Prostate gland (tissue), 2 donors: Measurements from ENCODE around the gene TBATA. TPM values are rescaled to one million over a fixed set of nuclear protein-coding genes. Genes with fewer than 3 reads are reported as not detected.

Source experiments
- DNase-seq: peaks from one replicate; pipeline ENCODE4 v3.0.0-alpha.2; 2019; ENCODE audit warnings: low spot score
- H3K27ac ChIP-seq, 2 donors: fragments of 200-600 bp; sonication (generic); 2 replicates each; pipeline ENCODE4 v1.5.1; 2017 to 2019
- H3K27me3 ChIP-seq: fragments of 200-600 bp; sonication (generic); replicated peaks from 2 replicates; pipeline ENCODE4 v1.5.1; 2019; ENCODE audit not compliant: insufficient read depth
- H3K36me3 ChIP-seq, 2 donors: fragments of 200-600 bp; sonication (generic); 1 replicate in 1 of 2; 2 replicates in 1 of 2; pipeline versions ENCODE4 v1.5.1 to v1.8.1; 2017 to 2019
- H3K4me1 ChIP-seq: fragments of 200-600 bp; sonication (generic); replicated peaks from 2 replicates; pipeline ENCODE4 v1.5.1; 2019
- H3K4me3 ChIP-seq, 2 donors: fragments of 200-600 bp; sonication (generic); 2 replicates each; pipeline ENCODE4 v1.5.1; 2017 to 2019
- H3K9me3 ChIP-seq: fragments of 200-600 bp; sonication (generic); 2 replicates; pipeline ENCODE4 v1.5.1; 2017
- CTCF ChIP-seq, 4 experiments: fragments of 200-600 bp in 2 of 4; fragments of 450-650 bp in 2 of 4; sonication (generic) in 2 of 4; IDR thresholded peaks; 1 replicate in 3 of 4; 2 replicates in 1 of 4; pipeline ENCODE4 v1.5.1; 2016 to 2019; ENCODE audit warnings: antibody characterized with exemption in 4 of 4, mild to moderate bottlenecking in 2 of 4, moderate library complexity in 2 of 4
- POLR2A ChIP-seq: fragments of 450-650 bp; IDR thresholded peaks from one replicate; pipeline ENCODE4 v1.6.1; 2016; ENCODE audit warnings: antibody characterized with exemption, mild to moderate bottlenecking
- POLR2AphosphoS5 ChIP-seq: sonication (generic); formaldehyde crosslinking; IDR thresholded peaks from one replicate; pipeline ENCODE4 v1.6.1; 2017; ENCODE audit warnings: antibody characterized with exemption
- WGBS: methylation state at CpG from one replicate; pipeline ENCODE4 v1.1.5; 2018; 5-methylcytosine and 5-hydroxymethylcytosine counted together
- intact Hi-C: fragments of 100-400 bp; cut with DNase I; formaldehyde crosslinking; loops from one replicate; pipeline ENCODE4 v1.14.2; 2022
- total RNA-seq, 2 donors: library from RNA; depleted of rRNA; stranded (reverse); fragments of >200 nt; gene quantifications; one replicate each; pipeline ENCODE4 v1.1.0, GENCODE V29; 2016

The TBATA gene
- total RNA-seq, 2 donors from 2014 or later: 0.57 TPM; not detected in 1

- no peaks in the 10 kb centered on the region for H3K9me3 ChIP-seq
- no peaks in the 10 kb centered on the region for H3K27me3 ChIP-seq
Measured at GRCh38 chr10:70782746-70783680, 2.2 kb downstream of the TBATA start.

GRCh38 chr10:70782086-70782745 lies 3.0 kb downstream of the TBATA start:
- Histone ChIP-seq H3K27ac (no peak overlapping the region), H3K4me1 (no peaks in the 10 kb centered on the region), H3K4me3 (no peak overlapping the region), H3K27me3 (no peaks in the 10 kb centered on the region), H3K9me3 (no peaks in the 10 kb centered on the region), H3K36me3 (no peaks in the 10 kb centered on the region)
- no peak for DNase-seq
- intact Hi-C loops: no loop called here
- WGBS: 74% methylated on average over 4 of the region's 4 CpGs
- TF ChIP-seq POLR2A (no peak), CTCF (IDR thresholded peaks at IDR 0.05) (no peak), POLR2AphosphoS5 (no peak)

More at GRCh38 chr10:70782746-70783680, 2.2 kb downstream of the TBATA start:
- WGBS: 84% methylated on average over 11 of the region's 11 CpGs
- H3K36me3 ChIP-seq: no peaks in the 10 kb centered on the region
- no peak overlapping the region for H3K4me3 ChIP-seq
- intact Hi-C loops: no loop called here
- TF ChIP-seq POLR2AphosphoS5 (no peak), POLR2A (no peak), CTCF (IDR thresholded peaks at IDR 0.05) (no peak)
- no peak overlapping the region for H3K27ac ChIP-seq
- H3K4me1 ChIP-seq: no peaks in the 10 kb centered on the region
- no peak for DNase-seq

GRCh38 chr10:70781461-70782051 lies 3.6 kb downstream of the TBATA start:
- TF ChIP-seq POLR2AphosphoS5 (no peak), POLR2A (no peak), CTCF (IDR thresholded peaks at IDR 0.05) (no peak)
- WGBS: 93% methylated on average over 8 of the region's 8 CpGs
- H3K27me3 ChIP-seq: no peaks in the 10 kb centered on the region
- no peaks in the 10 kb centered on the region for H3K9me3 ChIP-seq
- no peaks in the 10 kb centered on the region for H3K36me3 ChIP-seq
- no peaks in the 10 kb centered on the region for H3K4me1 ChIP-seq
- DNase-seq: no peak
- no peak overlapping the region for H3K4me3 ChIP-seq
- no peak overlapping the region for H3K27ac ChIP-seq
- intact Hi-C loops: no loop called here

- H3K36me3 ChIP-seq: no peaks in the 10 kb centered on the region
- no peak for DNase-seq
- TF ChIP-seq POLR2A (no peak), POLR2AphosphoS5 (no peak), CTCF (IDR thresholded peaks at IDR 0.05) (no peak)
- intact Hi-C loops: no loop called here
- no peak overlapping the region for H3K4me3 ChIP-seq
- no peaks in the 10 kb centered on the region for H3K4me1 ChIP-seq
- H3K9me3 ChIP-seq: no peaks in the 10 kb centered on the region
- H3K27ac ChIP-seq: no peak overlapping the region
- WGBS: 96% methylated on average over 4 of the region's 4 CpGs
- H3K27me3 ChIP-seq: no peaks in the 10 kb centered on the region
Measured at GRCh38 chr10:70780772-70781171, 4.4 kb downstream of the TBATA start.
